HG03175 (cell line): ENCODE results near the gene MAMSTR.

Experiments
- ATAC-seq: cut with Tn5 transposase; IDR thresholded peaks from one replicate; pipeline ENCODE4 v1.9.1; 2021; ENCODE audit warnings: mild to moderate bottlenecking, moderate library complexity; ENCODE audit not compliant: unreplicated experiment

Gene MAMSTR

GRCh38 chr19:48668761-48669160, 50.8 kb downstream of the MAMSTR start:
- ATAC-seq, result no peak

- ATAC-seq, result no peak
Measured at GRCh38 chr19:48668332-48668731, 51.2 kb downstream of the MAMSTR start.

- ATAC-seq, result no peak
Measured at GRCh38 chr19:48665786-48666185, 53.7 kb downstream of the MAMSTR start.

- ATAC-seq, result no peak
Measured at GRCh38 chr19:48664476-48664875, 55.0 kb downstream of the MAMSTR start.

DNA sequence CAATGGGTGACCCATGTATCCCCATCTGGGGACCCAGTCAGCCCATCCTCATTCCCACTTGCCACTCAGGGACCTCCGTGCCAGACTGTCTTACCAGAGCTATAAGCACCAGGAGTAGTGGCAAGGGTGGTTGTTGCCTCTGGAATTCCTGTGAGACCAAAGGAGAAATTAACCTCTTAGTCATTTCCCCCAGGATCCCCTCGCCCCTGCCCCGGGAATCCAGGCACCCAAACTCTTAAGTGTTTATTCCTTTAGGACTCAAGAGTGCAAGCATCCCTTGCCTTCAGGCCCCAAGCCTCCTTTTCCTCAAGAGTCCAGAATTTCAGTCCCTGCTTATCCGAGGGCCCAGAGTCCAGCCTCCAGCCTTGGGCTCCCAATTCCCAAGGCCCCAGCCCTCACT, 55.9 kb downstream of the MAMSTR start:
- ATAC-seq, result no peak
